GM19395 (cell line): Measurements from ENCODE around the gene SMARCD3.

Experiments used
- ATAC-seq: cut with Tn5 transposase; IDR thresholded peaks from one replicate; pipeline ENCODE4 v1.9.1; 2021; ENCODE audit warnings: mild to moderate bottlenecking, moderate library complexity; ENCODE audit not compliant: unreplicated experiment

SMARCD3 gene

GRCh38 chr7:151238190-151238810 is 10.2 kb downstream of the SMARCD3 start:
- ATAC-seq = no peak

- ATAC-seq = no peak
Observed at GRCh38 chr7:151237244-151238189, 11.0 kb downstream of the SMARCD3 start.

- ATAC-seq = no peak
Observed at GRCh38 chr7:151236406-151236805, 12.1 kb downstream of the SMARCD3 start.

GRCh38 chr7:151235091-151235787 is 13.3 kb downstream of the SMARCD3 start:
- ATAC-seq = no peak

- no peak for ATAC-seq
Observed at GRCh38 chr7:151233804-151234203, 14.7 kb downstream of the SMARCD3 start.

- ATAC-seq = peak; percentile 39
Observed at GRCh38 chr7:151232917-151233701, 15.4 kb downstream of the SMARCD3 start.

- peak; percentile 95 for ATAC-seq
Observed at GRCh38 chr7:151232091-151232916, 16.2 kb downstream of the SMARCD3 start, which contains the start of gene CHPF2. CHPF2 (plus strand) TSS chr7:151232483; CDS start chr7:151234012, 1,529 bp downstream.

- no peak for ATAC-seq
Observed at GRCh38 chr7:151231080-151231479, 17.4 kb downstream of the SMARCD3 start.

GRCh38 chr7:151229249-151229648 is 19.2 kb downstream of the SMARCD3 start:
- no peak for ATAC-seq

- ATAC-seq = no peak
Observed at GRCh38 chr7:151228024-151228866, 20.2 kb downstream of the SMARCD3 start.

- peak; percentile 99 for ATAC-seq
Observed at GRCh38 chr7:151226875-151227782, 21.4 kb downstream of the SMARCD3 start, which contains the start of gene ABCF2. ABCF2 (minus strand) TSS chr7:151227205; CDS start chr7:151226458, 747 bp downstream.

GRCh38 chr7:151226560-151226874 is 22.0 kb downstream of the SMARCD3 start:
- ATAC-seq = peak; percentile 8

GRCh38 chr7:151225948-151226510 is 22.5 kb downstream of the SMARCD3 start:
- ATAC-seq = no peak

GRCh38 chr7:151223728-151224127 is 24.8 kb downstream of the SMARCD3 start:
- no peak for ATAC-seq

GRCh38 chr7:151218170-151218569 is 30.3 kb downstream of the SMARCD3 start:
- no peak for ATAC-seq

GRCh38 chr7:151215396-151215795 is 33.1 kb downstream of the SMARCD3 start:
- ATAC-seq = no peak

- ATAC-seq = no peak
Observed at GRCh38 chr7:151213826-151214225, 34.7 kb downstream of the SMARCD3 start.
